Ovary (tissue), 3 donors: ENCODE results near the gene FRMD4A.

ENCODE experiments used
- CTCF ChIP-seq, 3 donors: fragments of 450-650 bp in 2 of 3; fragments of 200-600 bp in 1 of 3; IDR thresholded peaks; one replicate each; pipeline versions ENCODE4 v1.5.1 to v1.8.0; 2016 to 2022; ENCODE audit warnings: antibody characterized with exemption in 3 of 3, mild to moderate bottlenecking in 1 of 3
- POLR2A ChIP-seq: fragments of 450-650 bp; IDR thresholded peaks from one replicate; pipeline ENCODE4 v1.6.1; 2017; ENCODE audit warnings: antibody characterized with exemption, mild to moderate bottlenecking, moderate library complexity
- donor health status: DM: no; HTN: no; CAD: no.

DNA sequence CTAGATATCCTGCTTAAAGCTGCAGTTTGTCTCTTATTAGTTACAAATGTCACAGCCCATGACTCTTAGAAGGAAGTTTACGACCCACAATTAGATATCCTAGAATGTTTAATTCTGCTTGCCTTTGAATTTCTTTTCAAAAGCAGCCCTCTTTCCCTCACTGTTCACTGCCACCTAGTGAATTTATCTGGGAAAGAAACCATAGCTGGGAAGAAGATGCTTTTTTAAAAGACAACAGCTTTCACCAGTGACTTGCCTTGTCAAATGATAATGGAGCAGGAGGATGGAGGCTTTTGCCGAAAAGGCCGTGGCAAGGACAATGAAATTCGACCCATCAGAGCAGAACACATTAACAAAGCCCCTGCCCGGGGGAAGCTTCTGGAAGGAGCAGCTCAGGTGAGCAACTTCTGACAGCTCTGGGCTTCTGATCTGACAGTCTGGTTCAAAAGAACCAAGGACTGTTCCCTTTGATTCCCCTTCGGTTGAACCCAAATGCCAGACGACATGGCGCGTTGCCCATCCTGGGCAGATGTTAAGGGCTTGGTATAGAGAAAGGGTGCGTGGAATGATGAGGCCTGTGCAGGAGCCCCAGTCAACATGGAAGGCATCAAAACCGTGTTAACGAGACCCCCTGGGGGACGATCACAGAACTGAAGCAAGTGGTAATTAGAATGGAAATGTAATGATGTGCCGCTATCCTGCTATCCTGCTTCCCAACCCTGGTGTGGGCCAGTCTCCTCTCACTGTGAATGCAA, 236.8 kb downstream of the FRMD4A start:
- TF ChIP-seq CTCF (IDR thresholded peaks at IDR 0.05) (no peak), POLR2A (no peak)
